Stimulated activated CD4-positive, alpha-beta T cell treated with anti-CD3 and anti-CD28 coated beads, Interleukin-1b, Interleukin-23, amount 100 ng/mL, for 1 hour (primary cell): ENCODE data around the gene FIG4.
"Not testable (repeated sequence)": the region's sequence is repeated elsewhere in the genome, so short reads cannot be mapped to it uniquely, and the experiment has no call there.

ENCODE experiments used
- DNase-seq, 2 donors: peaks; one replicate each; pipeline ENCODE4 v3.0.0-alpha.2; 2020; ENCODE audit warnings: low read depth in 2 of 2

Gene FIG4

DNA sequence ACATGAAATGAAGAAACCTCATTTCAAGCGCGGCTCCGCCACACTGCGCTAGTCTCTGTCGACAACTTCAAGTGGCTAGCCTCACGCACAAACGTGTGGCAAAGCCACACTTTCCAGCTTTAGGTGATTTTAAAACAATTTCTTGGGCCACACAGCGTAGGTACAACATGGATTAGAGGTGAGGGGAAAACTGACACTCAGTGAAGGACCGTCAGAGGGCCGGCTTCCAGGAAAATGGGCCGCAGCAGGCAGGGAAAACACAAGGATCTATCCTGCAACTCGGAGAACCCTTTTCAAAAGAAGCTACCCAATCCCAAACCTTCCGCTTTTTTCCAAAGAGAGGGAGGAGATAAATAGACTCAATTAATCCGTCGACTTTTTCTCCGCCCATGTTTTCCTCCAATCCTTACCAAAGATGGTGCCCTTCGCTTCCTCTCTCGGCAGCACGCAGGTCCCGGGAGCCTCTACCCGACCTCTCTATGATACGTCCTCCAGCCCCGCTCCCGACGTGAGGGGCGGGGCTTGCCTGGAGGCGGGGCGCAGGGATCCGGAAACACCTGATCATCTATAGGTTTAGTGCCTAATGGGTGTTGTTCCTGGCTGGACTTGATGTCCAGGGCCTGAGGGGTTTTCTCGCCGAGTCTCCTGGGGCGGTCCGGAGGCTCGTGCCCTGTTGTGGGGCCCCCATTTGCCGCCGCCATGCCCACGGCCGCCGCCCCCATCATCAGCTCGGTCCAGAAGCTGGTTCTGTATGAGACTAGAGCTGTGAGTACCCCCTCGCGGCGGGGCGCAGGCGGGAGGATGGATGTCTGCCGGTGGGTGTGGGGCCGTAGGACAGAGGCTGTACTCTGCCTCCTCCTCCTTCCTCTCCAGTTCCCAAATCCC, at the start of gene FIG4, which contains the start of gene AK9:
TSS of gene FIG4 (plus strand) at position 560 of the 885 bp plus-strand sequence. CDS start at position 700, 140 bp downstream.
TSS of gene AK9 (minus strand) at position 466 of the 885 bp plus-strand sequence. CDS start 15,457 bp downstream, outside the sequence.
- peak; percentile 65 to 84 for DNase-seq

DNA sequence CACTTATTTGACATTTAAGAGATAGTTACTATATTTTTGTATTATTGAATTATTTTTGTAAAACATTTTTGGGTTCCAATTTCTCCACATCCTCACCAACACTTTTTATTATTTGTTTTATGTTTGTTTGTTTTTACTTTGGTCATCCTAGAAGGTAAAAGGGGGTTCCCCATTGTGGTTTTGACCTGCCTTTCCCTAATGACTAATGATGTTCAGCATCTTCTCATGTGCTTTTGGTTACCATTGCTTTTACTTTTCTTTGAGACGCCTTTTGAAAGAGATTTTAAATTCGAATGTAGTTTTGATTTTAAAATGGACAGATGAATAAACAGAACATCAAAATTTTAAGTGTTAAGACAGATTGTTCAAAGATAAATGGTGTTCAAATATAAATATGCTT, 47.0 kb upstream of the FIG4 start:
- no peak for DNase-seq

- DNase-seq, result no peak
Observed at GRCh38 chr6:109653264-109653663, 37.8 kb upstream of the FIG4 start.

DNA sequence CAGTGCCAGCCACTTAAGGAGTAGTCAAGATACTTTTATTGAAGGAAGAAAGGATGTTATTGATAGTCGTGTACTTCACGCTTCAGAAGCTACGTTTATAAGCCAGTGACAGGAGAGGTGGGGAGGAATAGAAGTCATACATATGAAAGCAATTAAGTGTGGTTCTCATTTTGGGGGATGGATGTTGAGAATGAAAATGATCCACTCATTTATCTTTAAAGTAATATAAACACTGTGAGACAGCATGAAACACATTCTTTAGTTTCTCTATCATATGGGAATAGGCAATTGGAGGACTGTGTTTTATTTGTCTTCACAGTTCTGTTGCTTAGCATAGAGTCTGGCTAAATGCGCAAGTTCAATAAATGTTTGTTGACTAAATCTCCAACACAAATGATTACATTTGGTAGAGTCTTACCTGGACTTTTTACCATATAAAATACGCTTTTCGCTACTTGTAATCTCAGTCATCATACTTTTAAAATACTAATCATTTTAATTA, 35.3 kb upstream of the FIG4 start:
- DNase-seq, result no peak

GRCh38 chr6:109660526-109661320, 30.4 kb upstream of the FIG4 start:
- DNase-seq, result no peak

DNA sequence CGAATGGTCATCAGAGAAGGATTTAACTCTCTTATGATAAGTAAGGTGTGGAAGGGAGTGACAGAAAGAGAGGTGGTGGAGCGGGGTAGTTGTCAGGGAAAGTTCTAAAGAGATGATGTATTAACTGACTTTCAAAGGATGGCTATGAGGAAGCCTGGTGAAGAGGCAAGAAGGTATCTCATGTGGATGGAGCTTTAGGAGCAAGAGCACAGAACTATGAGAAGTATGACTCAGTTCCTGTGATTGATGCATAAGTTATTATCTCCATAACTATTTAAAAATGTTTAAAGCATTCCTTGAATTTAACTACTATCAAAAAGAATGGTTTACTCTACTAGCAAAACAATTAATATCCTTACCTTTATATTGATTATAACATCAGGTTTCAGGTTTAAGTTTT, 28.9 kb upstream of the FIG4 start:
- DNase-seq, result no peak

GRCh38 chr6:109669811-109670210, 21.3 kb upstream of the FIG4 start:
- DNase-seq, result no peak

- DNase-seq, result no peak
Observed at GRCh38 chr6:109671733-109672132, 19.4 kb upstream of the FIG4 start.

GRCh38 chr6:109672175-109672574, 18.9 kb upstream of the FIG4 start:
- no peak for DNase-seq

GRCh38 chr6:109672839-109673238, 18.3 kb upstream of the FIG4 start:
- no peak for DNase-seq

GRCh38 chr6:109676724-109677123, 14.4 kb upstream of the FIG4 start:
- DNase-seq, result no peak

DNA sequence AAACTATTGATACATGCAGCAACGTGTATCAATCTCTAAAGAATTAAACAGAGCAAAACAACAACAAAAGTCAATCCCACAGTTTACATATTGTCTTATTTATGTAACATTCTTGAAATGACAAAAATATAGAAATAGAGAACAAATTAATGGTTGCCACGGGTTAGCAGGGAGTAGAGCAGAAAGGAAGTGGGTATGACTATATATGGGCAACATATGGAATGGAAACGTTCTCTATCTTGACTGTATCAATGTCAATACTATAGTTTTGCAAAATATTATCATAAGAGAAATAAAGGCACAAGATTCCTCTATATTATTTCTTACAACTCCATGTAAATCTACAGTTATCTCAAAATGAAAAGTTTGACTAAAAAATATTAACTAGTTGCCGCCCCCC, 12.9 kb upstream of the FIG4 start:
- no peak for DNase-seq

- not testable (repeated sequence) for DNase-seq
Observed at GRCh38 chr6:109678661-109679505, 12.2 kb upstream of the FIG4 start.

- no peak for DNase-seq
Observed at GRCh38 chr6:109686566-109687265, 4.4 kb upstream of the FIG4 start.

GRCh38 chr6:109687271-109687761, 3.8 kb upstream of the FIG4 start:
- no peak for DNase-seq

DNA sequence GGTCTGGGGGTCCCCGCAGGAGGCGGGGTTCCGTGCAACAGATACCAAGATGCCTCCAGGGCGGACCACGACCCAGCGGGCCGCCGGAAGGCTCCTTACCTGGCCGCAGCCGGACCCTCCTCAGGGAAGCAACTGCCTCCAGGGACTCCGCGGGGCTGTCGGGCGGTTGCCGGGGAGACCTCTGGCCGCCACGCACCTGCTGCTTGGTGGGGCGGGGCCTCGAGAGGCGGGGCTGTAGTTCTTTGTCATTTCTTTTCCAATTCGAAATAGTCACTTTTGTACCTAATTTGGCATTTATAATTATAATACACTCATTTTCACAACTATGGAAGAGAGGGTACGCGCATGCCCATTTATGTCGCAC, 741 bp upstream of the FIG4 start:
- DNase-seq, result peak; percentile 8 to 45

- DNase-seq, result no peak
Observed at GRCh38 chr6:109693111-109693510, 2.0 kb downstream of the FIG4 start.

DNA sequence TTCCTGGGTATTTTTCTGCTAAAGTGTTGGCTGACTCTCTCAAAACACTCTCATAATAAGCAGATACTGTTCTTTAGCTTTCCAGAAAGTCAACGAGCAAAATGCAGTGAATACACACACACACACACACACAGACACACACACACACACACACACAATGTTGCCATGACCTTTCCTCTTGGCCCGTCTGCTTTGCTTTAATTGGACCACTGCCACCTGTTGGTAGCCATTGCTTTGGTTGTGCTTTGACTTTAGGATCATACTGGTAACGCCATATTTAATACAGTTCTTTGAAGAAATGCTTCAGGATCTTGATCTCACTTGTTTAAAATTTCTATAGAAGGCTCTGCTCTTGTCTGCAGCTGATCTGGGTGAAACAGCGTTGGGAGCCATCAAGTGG, 4.4 kb downstream of the FIG4 start:
- DNase-seq, result no peak

DNA sequence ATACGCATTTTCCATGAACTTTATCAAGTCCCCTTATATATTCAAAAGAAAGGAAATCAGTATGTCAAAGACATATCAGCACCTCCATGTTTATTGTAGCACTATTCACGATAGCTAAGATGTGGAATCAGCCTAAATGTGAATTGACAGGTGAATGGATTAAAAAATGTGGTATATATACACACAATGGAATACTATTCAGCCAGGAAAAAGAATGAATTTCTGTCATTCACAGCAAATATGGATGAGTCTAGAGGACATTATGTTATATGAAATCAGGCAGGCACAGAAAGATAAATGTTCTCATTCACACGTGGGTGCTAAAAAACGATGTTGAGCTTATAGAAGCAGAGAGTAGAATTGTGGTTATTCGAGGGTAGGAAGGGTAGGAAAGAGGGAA, 5.3 kb downstream of the FIG4 start:
- no peak for DNase-seq

DNA sequence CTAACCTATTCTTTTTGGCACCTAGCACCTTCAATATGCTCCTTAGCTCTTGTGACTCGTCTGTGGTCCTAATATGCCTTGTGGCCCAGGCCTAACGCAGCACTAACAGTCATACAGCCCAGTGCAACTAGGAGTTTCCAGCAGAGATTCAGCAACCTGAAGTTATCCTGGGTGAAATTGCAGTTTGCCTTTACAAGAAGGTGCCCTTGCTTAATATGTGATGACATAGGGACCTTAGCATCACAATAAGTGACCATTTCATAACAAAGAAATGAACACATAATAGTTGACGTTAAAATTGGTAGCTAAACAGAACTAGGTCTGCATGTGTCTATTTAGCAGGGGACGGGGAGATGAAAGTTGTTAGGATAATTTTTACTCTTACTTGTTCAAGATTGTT, 10.1 kb downstream of the FIG4 start:
- no peak for DNase-seq

GRCh38 chr6:109701774-109702173, 10.7 kb downstream of the FIG4 start:
- no peak for DNase-seq
